NCI-H2107 treated with DMSO at 0.1 percent for 48 hours (cell line): ENCODE data around the gene CAPS.
A peak's percentile ranks its signal among the peaks of the same experiment; 100 is the strongest.
"Not testable (repeated sequence)": the region's sequence is repeated elsewhere in the genome, so short reads cannot be mapped to it uniquely, and the experiment has no call there.

Source experiments
- DNase-seq: peaks from one replicate; lab custom pipeline; 2025; ENCODE audit not compliant: unreplicated experiment; lab: John Stamatoyannopoulos, UW

The CAPS gene

GRCh38 chr19:5913739-5914357, at the start of gene CAPS:
Gene CAPS (plus strand): TSS chr19:5914254. CDS start chr19:5914407, 153 bp downstream.
- no peak for DNase-seq

- no peak for DNase-seq
Observed at GRCh38 chr19:5864725-5865486, 49.1 kb upstream of the CAPS start.

GRCh38 chr19:5865772-5866171, 48.3 kb upstream of the CAPS start:
- no peak for DNase-seq

- DNase-seq, result no peak
Observed at GRCh38 chr19:5867201-5868136, 46.6 kb upstream of the CAPS start.

- no peak for DNase-seq
Observed at GRCh38 chr19:5870986-5871394, 43.1 kb upstream of the CAPS start.

- no peak for DNase-seq
Observed at GRCh38 chr19:5873617-5874199, 40.3 kb upstream of the CAPS start.

GRCh38 chr19:5874496-5874895, 39.6 kb upstream of the CAPS start:
- not testable (repeated sequence) for DNase-seq

- no peak for DNase-seq
Observed at GRCh38 chr19:5877427-5877826, 36.6 kb upstream of the CAPS start.

- peak; percentile 32 for DNase-seq
Observed at GRCh38 chr19:5877882-5878281, 36.2 kb upstream of the CAPS start.

- DNase-seq, result no peak
Observed at GRCh38 chr19:5880196-5880595, 33.9 kb upstream of the CAPS start.

- no peak for DNase-seq
Observed at GRCh38 chr19:5880604-5881078, 33.4 kb upstream of the CAPS start.

GRCh38 chr19:5881543-5882299, 32.3 kb upstream of the CAPS start:
- DNase-seq, result peak; percentile 61

GRCh38 chr19:5882421-5882968, 31.6 kb upstream of the CAPS start:
- DNase-seq, result no peak

GRCh38 chr19:5883157-5883873, 30.7 kb upstream of the CAPS start:
- peak; percentile 21 for DNase-seq

- DNase-seq, result not testable (repeated sequence)
Observed at GRCh38 chr19:5884065-5884811, 29.8 kb upstream of the CAPS start.

GRCh38 chr19:5889288-5889971, 24.6 kb upstream of the CAPS start:
- DNase-seq, result no peak

- no peak for DNase-seq
Observed at GRCh38 chr19:5890099-5890498, 24.0 kb upstream of the CAPS start.

- DNase-seq, result no peak
Observed at GRCh38 chr19:5891572-5891937, 22.5 kb upstream of the CAPS start.
